ENCODE data around the gene CNTNAP2.

The CNTNAP2 gene

GRCh38 chr7:146575903-146576302, 459.3 kb downstream of the CNTNAP2 start:
- Histone ChIP-seq H3K4me3 (ENCODE audit: low read depth, low read length) (no peak overlapping the region), H3K9ac (ENCODE audit: low read length) (no peak overlapping the region), H4K12ac (ENCODE audit: low read depth, low read length) (no peak overlapping the region), H3K27me3 (ENCODE audit: insufficient read depth, low read length) (no peaks in the 10 kb centered on the region), H4K91ac (ENCODE audit: low read depth, low read length) (no peak overlapping the region), H3K36me3 (ENCODE audit: control insufficient read depth in 1 of 2, insufficient read depth in 2 of 2, low read length in 2 of 2) (no peaks in the 10 kb centered on the region), H2AFZ (ENCODE audit: insufficient read depth, low read length, poor library complexity) (no peak overlapping the region), H2AK5ac (ENCODE audit: low read length) (no peak overlapping the region), H3K14ac (ENCODE audit: low read length) (no peak overlapping the region), H3K4ac (ENCODE audit: low read depth, low read length) (no peak overlapping the region), H3K27ac (ENCODE audit: low read depth, low read length) (no peak overlapping the region), H2BK12ac (ENCODE audit: low read length) (no peak overlapping the region), H2BK120ac (ENCODE audit: insufficient read depth, low read length, poor library complexity) (no peak overlapping the region), H3K79me2 (ENCODE audit: control insufficient read depth, insufficient read depth, low read length, poor library complexity) (no peaks in the 10 kb centered on the region), H4K8ac (ENCODE audit: low read depth, low read length) (no peak overlapping the region), H3K23ac (ENCODE audit: low read length) (no peak overlapping the region), H3K79me1 (ENCODE audit: low read length) (no peaks in the 10 kb centered on the region), H2BK5ac (ENCODE audit: low read depth, low read length, poor library complexity) (no peak overlapping the region), H3K4me1 (ENCODE audit: control insufficient read depth in 1 of 2, insufficient read depth in 2 of 2, low read length in 2 of 2) (no peaks in the 10 kb centered on the region), H3K9me3 (ENCODE audit: insufficient read depth, low read depth, low read length) (no peaks in the 10 kb centered on the region), H3K18ac (ENCODE audit: low read length) (no peak overlapping the region), H3K4me2 (ENCODE audit: low read length) (no peak overlapping the region)
- no CpG with 5 or more reads among the region's 2 CpGs for WGBS (ENCODE audit: extremely low coverage, insufficient coverage, insufficient read length)
- DNase-seq: no peak

- no peak overlapping the region for H2BK12ac ChIP-seq (ENCODE audit: low read length)
- no peak overlapping the region for H2BK120ac ChIP-seq (ENCODE audit: insufficient read depth, low read length, poor library complexity)
- H3K27ac ChIP-seq (ENCODE audit: low read depth, low read length): no peak overlapping the region
- no peak for DNase-seq
- no peak overlapping the region for H3K4ac ChIP-seq (ENCODE audit: low read depth, low read length)
- no peak overlapping the region for H2AFZ ChIP-seq (ENCODE audit: insufficient read depth, low read length, poor library complexity)
- no peaks in the 10 kb centered on the region for H3K27me3 ChIP-seq (ENCODE audit: insufficient read depth, low read length)
- no peak overlapping the region for H3K23ac ChIP-seq (ENCODE audit: low read length)
- H3K4me3 ChIP-seq (ENCODE audit: low read depth, low read length): no peak overlapping the region
- no peak overlapping the region for H2AK5ac ChIP-seq (ENCODE audit: low read length)
- no peak overlapping the region for H3K18ac ChIP-seq (ENCODE audit: low read length)
- H3K36me3 ChIP-seq (ENCODE audit: control insufficient read depth in 1 of 2, insufficient read depth in 2 of 2, low read length in 2 of 2): no peaks in the 10 kb centered on the region
- no peak overlapping the region for H3K14ac ChIP-seq (ENCODE audit: low read length)
- no peak overlapping the region for H4K12ac ChIP-seq (ENCODE audit: low read depth, low read length)
- H4K91ac ChIP-seq (ENCODE audit: low read depth, low read length): no peak overlapping the region
- H3K79me1 ChIP-seq (ENCODE audit: low read length): no peaks in the 10 kb centered on the region
- no peak overlapping the region for H2BK5ac ChIP-seq (ENCODE audit: low read depth, low read length, poor library complexity)
- no peak overlapping the region for H3K4me2 ChIP-seq (ENCODE audit: low read length)
- H3K9me3 ChIP-seq (ENCODE audit: insufficient read depth, low read depth, low read length): no peaks in the 10 kb centered on the region
- no peak overlapping the region for H4K8ac ChIP-seq (ENCODE audit: low read depth, low read length)
- no CpG with 5 or more reads among the region's 1 CpG for WGBS (ENCODE audit: extremely low coverage, insufficient coverage, insufficient read length)
- no peaks in the 10 kb centered on the region for H3K79me2 ChIP-seq (ENCODE audit: control insufficient read depth, insufficient read depth, low read length, poor library complexity)
- no peak overlapping the region for H3K9ac ChIP-seq (ENCODE audit: low read length)
- H3K4me1 ChIP-seq (ENCODE audit: control insufficient read depth in 1 of 2, insufficient read depth in 2 of 2, low read length in 2 of 2): no peaks in the 10 kb centered on the region
Observed at GRCh38 chr7:146591976-146592375, 475.4 kb downstream of the CNTNAP2 start.

GRCh38 chr7:146606628-146607027, 490.0 kb downstream of the CNTNAP2 start:
- H4K8ac ChIP-seq (ENCODE audit: low read depth, low read length): no peak overlapping the region
- no peak overlapping the region for H2BK12ac ChIP-seq (ENCODE audit: low read length)
- H2AK5ac ChIP-seq (ENCODE audit: low read length): no peak overlapping the region
- H3K36me3 ChIP-seq (ENCODE audit: control insufficient read depth in 1 of 2, insufficient read depth in 2 of 2, low read length in 2 of 2): no peaks in the 10 kb centered on the region
- H3K23ac ChIP-seq (ENCODE audit: low read length): no peak overlapping the region
- no peaks in the 10 kb centered on the region for H3K4me1 ChIP-seq (ENCODE audit: control insufficient read depth in 1 of 2, insufficient read depth in 2 of 2, low read length in 2 of 2)
- H4K91ac ChIP-seq (ENCODE audit: low read depth, low read length): no peak overlapping the region
- no peaks in the 10 kb centered on the region for H3K27me3 ChIP-seq (ENCODE audit: insufficient read depth, low read length)
- no peak overlapping the region for H3K4me2 ChIP-seq (ENCODE audit: low read length)
- H2BK5ac ChIP-seq (ENCODE audit: low read depth, low read length, poor library complexity): no peak overlapping the region
- no peak overlapping the region for H3K14ac ChIP-seq (ENCODE audit: low read length)
- no peak overlapping the region for H3K4ac ChIP-seq (ENCODE audit: low read depth, low read length)
- no peaks in the 10 kb centered on the region for H3K79me2 ChIP-seq (ENCODE audit: control insufficient read depth, insufficient read depth, low read length, poor library complexity)
- no peak overlapping the region for H4K12ac ChIP-seq (ENCODE audit: low read depth, low read length)
- H2BK120ac ChIP-seq (ENCODE audit: insufficient read depth, low read length, poor library complexity): no peak overlapping the region
- no peak overlapping the region for H3K18ac ChIP-seq (ENCODE audit: low read length)
- H3K9ac ChIP-seq (ENCODE audit: low read length): no peak overlapping the region
- DNase-seq: no peak
- no peak overlapping the region for H3K27ac ChIP-seq (ENCODE audit: low read depth, low read length)
- H3K79me1 ChIP-seq (ENCODE audit: low read length): no peaks in the 10 kb centered on the region
- no peaks in the 10 kb centered on the region for H3K9me3 ChIP-seq (ENCODE audit: insufficient read depth, low read depth, low read length)
- H2AFZ ChIP-seq (ENCODE audit: insufficient read depth, low read length, poor library complexity): no peak overlapping the region
- no CpG with 5 or more reads among the region's 1 CpG for WGBS (ENCODE audit: extremely low coverage, insufficient coverage, insufficient read length)
- no peak overlapping the region for H3K4me3 ChIP-seq (ENCODE audit: low read depth, low read length)

- Histone ChIP-seq H3K4me3 (ENCODE audit: low read depth, low read length) (no peak overlapping the region), H3K9ac (ENCODE audit: low read length) (no peak overlapping the region), H3K4me1 (ENCODE audit: control insufficient read depth in 1 of 2, insufficient read depth in 2 of 2, low read length in 2 of 2) (no peaks in the 10 kb centered on the region), H3K79me2 (ENCODE audit: control insufficient read depth, insufficient read depth, low read length, poor library complexity) (no peaks in the 10 kb centered on the region), H3K27me3 (ENCODE audit: insufficient read depth, low read length) (no peaks in the 10 kb centered on the region), H3K4ac (ENCODE audit: low read depth, low read length) (no peak overlapping the region), H4K91ac (ENCODE audit: low read depth, low read length) (no peak overlapping the region), H3K4me2 (ENCODE audit: low read length) (no peak overlapping the region), H3K9me3 (ENCODE audit: insufficient read depth, low read depth, low read length) (no peaks in the 10 kb centered on the region), H4K12ac (ENCODE audit: low read depth, low read length) (no peak overlapping the region), H2AFZ (ENCODE audit: insufficient read depth, low read length, poor library complexity) (no peak overlapping the region), H2AK5ac (ENCODE audit: low read length) (no peak overlapping the region), H3K36me3 (ENCODE audit: control insufficient read depth in 1 of 2, insufficient read depth in 2 of 2, low read length in 2 of 2) (no peaks in the 10 kb centered on the region), H3K23ac (ENCODE audit: low read length) (no peak overlapping the region), H3K27ac (ENCODE audit: low read depth, low read length) (no peak overlapping the region), H2BK120ac (ENCODE audit: insufficient read depth, low read length, poor library complexity) (no peak overlapping the region), H2BK5ac (ENCODE audit: low read depth, low read length, poor library complexity) (no peak overlapping the region), H3K14ac (ENCODE audit: low read length) (no peak overlapping the region), H3K18ac (ENCODE audit: low read length) (no peak overlapping the region), H2BK12ac (ENCODE audit: low read length) (no peak overlapping the region), H4K8ac (ENCODE audit: low read depth, low read length) (no peak overlapping the region), H3K79me1 (ENCODE audit: low read length) (no peaks in the 10 kb centered on the region)
- DNase-seq: no peak
- WGBS (ENCODE audit: extremely low coverage, insufficient coverage, insufficient read length): no CpG with 5 or more reads among the region's 5 CpGs
Observed at GRCh38 chr7:146619641-146620040, 503.0 kb downstream of the CNTNAP2 start.
